GM10266 (cell line): ENCODE results near the gene AP4S1.

Experiments used
- DNase-seq: peaks from one replicate; pipeline ENCODE4 v3.0.0; 2012; ENCODE audit errors: extremely low spot score
- TF ChIP-seq, protein P1 (sequence below): IDR thresholded peaks from 2 replicates; pipeline ENCODE4 v1.5.1; 2012; ENCODE audit warnings: mild to moderate bottlenecking, low read depth; ENCODE audit not compliant: control insufficient read depth, insufficient read depth; ENCODE audit errors: missing control alignments

Gene AP4S1

DNA sequence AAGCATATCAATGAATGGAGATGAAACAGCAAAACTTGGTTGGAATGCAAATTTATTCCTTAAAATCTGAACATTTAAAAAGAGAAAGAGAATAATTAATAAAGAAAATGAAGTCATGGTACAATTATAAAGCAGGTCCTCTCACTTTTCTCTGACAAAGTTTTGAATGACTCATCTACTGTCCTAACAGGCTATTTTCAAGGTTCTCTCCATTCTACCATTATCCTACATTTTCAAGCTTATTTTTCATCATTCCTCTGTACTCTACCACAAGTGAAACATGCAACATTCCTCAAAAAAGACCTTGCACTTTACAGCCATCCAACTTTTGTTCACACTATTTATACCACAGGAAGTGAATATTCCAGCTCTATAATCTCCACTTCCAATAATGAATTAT is 36.9 kb upstream of the AP4S1 start:
- TF ChIP-seq, protein P1, sequence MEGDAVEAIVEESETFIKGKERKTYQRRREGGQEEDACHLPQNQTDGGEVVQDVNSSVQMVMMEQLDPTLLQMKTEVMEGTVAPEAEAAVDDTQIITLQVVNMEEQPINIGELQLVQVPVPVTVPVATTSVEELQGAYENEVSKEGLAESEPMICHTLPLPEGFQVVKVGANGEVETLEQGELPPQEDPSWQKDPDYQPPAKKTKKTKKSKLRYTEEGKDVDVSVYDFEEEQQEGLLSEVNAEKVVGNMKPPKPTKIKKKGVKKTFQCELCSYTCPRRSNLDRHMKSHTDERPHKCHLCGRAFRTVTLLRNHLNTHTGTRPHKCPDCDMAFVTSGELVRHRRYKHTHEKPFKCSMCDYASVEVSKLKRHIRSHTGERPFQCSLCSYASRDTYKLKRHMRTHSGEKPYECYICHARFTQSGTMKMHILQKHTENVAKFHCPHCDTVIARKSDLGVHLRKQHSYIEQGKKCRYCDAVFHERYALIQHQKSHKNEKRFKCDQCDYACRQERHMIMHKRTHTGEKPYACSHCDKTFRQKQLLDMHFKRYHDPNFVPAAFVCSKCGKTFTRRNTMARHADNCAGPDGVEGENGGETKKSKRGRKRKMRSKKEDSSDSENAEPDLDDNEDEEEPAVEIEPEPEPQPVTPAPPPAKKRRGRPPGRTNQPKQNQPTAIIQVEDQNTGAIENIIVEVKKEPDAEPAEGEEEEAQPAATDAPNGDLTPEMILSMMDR: no peak
- no peak for DNase-seq

DNA sequence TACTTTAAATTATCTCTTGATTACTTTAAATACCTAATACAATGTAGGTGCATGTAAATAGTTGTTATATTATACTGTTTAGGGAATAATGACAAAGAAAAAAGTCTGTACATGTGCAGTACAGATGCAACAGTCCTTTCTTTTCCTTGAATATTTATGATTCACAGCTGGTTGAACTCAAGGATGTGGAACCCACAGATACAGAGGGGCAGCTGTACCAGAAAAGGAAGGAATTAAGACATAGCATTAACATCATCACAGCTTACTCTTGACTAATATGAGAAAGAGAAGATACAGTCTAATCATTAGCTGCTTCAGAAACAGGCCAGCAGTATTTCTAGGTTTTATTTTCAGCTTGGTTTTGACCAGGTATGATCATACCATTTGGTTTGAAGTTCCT is 34.7 kb upstream of the AP4S1 start:
- TF ChIP-seq, protein P1: no peak
- DNase-seq: no peak

DNA sequence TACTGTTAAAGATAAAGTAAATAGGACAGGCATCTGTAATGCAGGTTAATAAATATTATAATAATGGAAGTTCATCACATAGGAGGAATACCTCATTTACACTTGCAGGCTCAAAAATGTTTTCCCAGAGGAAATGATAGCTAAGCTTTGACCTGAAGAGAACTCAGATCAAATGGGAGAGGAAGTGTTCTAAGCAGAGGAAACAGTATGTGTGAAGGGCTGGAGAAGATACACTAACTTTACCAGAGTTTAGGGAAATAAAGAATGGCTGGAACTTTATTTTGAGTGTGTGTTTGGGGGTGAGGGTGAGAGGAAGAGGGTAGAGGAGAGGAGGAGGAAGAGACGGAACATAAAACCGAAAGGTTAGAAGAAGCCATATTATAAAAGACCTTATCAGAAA is 34.0 kb upstream of the AP4S1 start:
- no peak for DNase-seq
- TF ChIP-seq, protein P1: no peak

DNA sequence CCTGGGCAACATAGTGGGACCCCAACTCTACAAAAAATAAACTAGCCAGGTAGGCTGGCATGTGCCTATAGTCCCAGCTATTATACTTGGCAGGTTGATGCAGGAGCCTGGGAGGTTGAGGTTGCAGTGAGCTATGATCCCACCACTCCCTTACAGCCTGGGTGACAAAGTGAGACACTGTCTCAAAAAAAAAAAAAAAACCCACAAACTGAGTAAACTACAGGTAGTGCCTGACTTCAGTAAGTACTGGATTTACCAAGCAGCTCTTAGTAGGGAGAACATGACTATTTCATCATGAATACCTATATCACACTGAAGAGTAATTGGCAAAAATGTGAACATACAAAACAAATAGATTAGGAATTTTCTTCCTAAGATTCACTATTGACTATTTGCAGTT is 32.4 kb upstream of the AP4S1 start:
- no peak for DNase-seq
- TF ChIP-seq, protein P1: no peak

DNA sequence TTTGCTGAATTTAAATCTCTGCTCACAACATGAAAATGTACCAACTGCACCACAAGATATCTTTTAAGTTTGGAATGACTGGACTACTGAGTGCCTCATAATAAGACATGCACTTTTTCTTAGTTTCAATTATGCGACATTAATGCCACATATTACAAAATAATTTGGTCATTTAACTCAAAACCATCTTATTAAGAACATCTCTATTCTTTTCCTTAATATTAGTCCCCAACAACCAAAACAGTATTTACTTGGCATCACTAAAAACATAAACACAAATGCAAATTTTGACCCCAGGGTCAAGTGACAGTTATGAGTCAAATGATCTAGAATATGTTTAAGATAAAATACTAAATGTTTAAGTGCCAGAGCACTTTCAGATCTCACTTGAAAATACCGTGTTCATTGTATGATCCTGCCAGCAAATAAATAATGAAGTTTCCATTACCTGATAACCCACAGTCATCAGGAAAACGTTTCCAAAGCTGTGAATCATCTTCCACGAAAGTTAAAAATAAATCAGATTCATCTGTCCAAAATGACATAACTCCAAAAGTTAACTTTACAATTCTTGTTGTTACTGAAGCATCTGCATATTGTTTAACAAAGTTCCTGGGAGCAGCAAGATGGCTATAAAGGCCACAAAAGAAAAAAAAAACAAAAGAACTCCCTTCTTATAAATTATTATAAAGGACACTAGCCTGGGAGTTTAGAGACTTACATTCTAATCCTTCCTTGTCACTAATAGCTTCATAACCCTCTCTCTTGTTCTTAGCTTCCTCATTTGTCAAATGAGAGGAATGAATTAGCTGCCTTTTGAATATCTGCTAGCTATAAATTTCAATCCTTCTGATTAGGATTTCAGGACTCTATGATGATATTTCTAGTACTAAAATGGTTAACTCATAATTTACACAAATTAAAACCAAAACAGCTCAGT is 30.5 kb upstream of the AP4S1 start:
- TF ChIP-seq, protein P1: no peak
- DNase-seq: no peak

GRCh38 chr14:30995689-30996088 is 29.8 kb upstream of the AP4S1 start:
- no peak for DNase-seq
- TF ChIP-seq, protein P1: no peak
